WTC11 (cell line): Measurements from ENCODE around the gene MGAM2. TPM values are rescaled to one million over a fixed set of nuclear protein-coding genes. Genes with fewer than 3 reads are reported as not detected.

Experiments
- ATAC-seq: fragments of 200-7000 bp; cut with Tn5 transposase; 2 replicates; pipeline ENCODE4 v1.10.0; 2021; ENCODE audit warnings: mild to moderate bottlenecking, moderate library complexity
- CTCF ChIA-PET: fragments of 300-600 bp; sonication (Branson Sonifier 250); formaldehyde crosslinking; loops from one replicate; lab custom pipeline; 2021; ENCODE audit warnings: antibody characterized with exemption; lab: Charles Lee
- POLR2A ChIA-PET: fragments of 350-600 bp; sonication (Branson Sonifier 250); formaldehyde crosslinking; loops from one replicate; lab custom pipeline; 2021; ENCODE audit warnings: antibody characterized with exemption; lab: Charles Lee
- DNase-seq: peaks from one replicate; pipeline ENCODE4 v3.0.0; 2021; ENCODE audit warnings: low spot score
- H3K27ac Mint-ChIP-seq: 2 replicates; pipeline ENCODE4 v1.8.0; 2021; ENCODE audit warnings: mixed read lengths
- H3K27me3 Mint-ChIP-seq: 2 replicates; pipeline ENCODE4 v1.8.0; 2021; ENCODE audit warnings: low read depth, mild to moderate bottlenecking, moderate library complexity, mixed read lengths
- H3K36me3 Mint-ChIP-seq: 2 replicates; pipeline ENCODE4 v1.8.0; 2021; ENCODE audit warnings: mixed read lengths
- H3K4me1 Mint-ChIP-seq: 2 replicates; pipeline ENCODE4 v1.8.0; 2022; ENCODE audit warnings: mixed read lengths
- H3K4me3 Mint-ChIP-seq: 2 replicates; pipeline ENCODE4 v1.8.0; 2021; ENCODE audit warnings: mild to moderate bottlenecking, moderate library complexity, mixed read lengths
- H3K9me3 Mint-ChIP-seq: 2 replicates; pipeline ENCODE4 v1.8.0; 2021; ENCODE audit warnings: mixed read lengths
- CBFB ChIP-seq: sonication (generic); formaldehyde crosslinking; IDR thresholded peaks from 2 replicates; pipeline ENCODE4 v1.8.1; 2022; ENCODE audit warnings: mild to moderate bottlenecking, low read depth, missing genetic modification reagents
- CREB1 ChIP-seq: sonication (generic); formaldehyde crosslinking; IDR thresholded peaks from 2 replicates; pipeline ENCODE4 v1.8.0; 2023; ENCODE audit warnings: mild to moderate bottlenecking, missing genetic modification reagents
- CREM ChIP-seq: sonication (generic); formaldehyde crosslinking; IDR thresholded peaks from 2 replicates; pipeline ENCODE4 v1.8.1; 2022; ENCODE audit warnings: mild to moderate bottlenecking, missing genetic modification reagents, moderate library complexity
- GTF2I ChIP-seq: fragments of 250-450 bp; sonication (Bioruptor Pico); conservative IDR thresholded peaks from 2 replicates; pipeline ENCODE4 v1.4.0; 2021; ENCODE audit warnings: mild to moderate bottlenecking
- JUN ChIP-seq: sonication (generic); formaldehyde crosslinking; IDR thresholded peaks from 2 replicates; pipeline ENCODE4 v1.8.0; 2023; ENCODE audit warnings: mild to moderate bottlenecking, missing genetic modification reagents
- KAT7 ChIP-seq: sonication (generic); formaldehyde crosslinking; IDR thresholded peaks from 2 replicates; pipeline ENCODE4 v1.8.1; 2023; ENCODE audit warnings: missing genetic modification reagents, mild to moderate bottlenecking, borderline replicate concordance
- NR1H2 ChIP-seq: sonication (generic); formaldehyde crosslinking; IDR thresholded peaks from 2 replicates; pipeline ENCODE4 v1.9.0; 2021; ENCODE audit warnings: mild to moderate bottlenecking, moderate library complexity, missing genetic modification reagents
- NR3C1 ChIP-seq: sonication (generic); formaldehyde crosslinking; conservative IDR thresholded peaks from 2 replicates; pipeline ENCODE4 v1.8.1; 2023; ENCODE audit warnings: low read depth, mild to moderate bottlenecking, missing genetic modification reagents
- RORB ChIP-seq: fragments of 250-450 bp; sonication (Bioruptor Pico); IDR thresholded peaks from 2 replicates; pipeline ENCODE4 v1.9.0; 2021; ENCODE audit warnings: mild to moderate bottlenecking
- SMAD3 ChIP-seq: sonication (generic); formaldehyde crosslinking; IDR thresholded peaks from 2 replicates; pipeline ENCODE4 v1.8.0; 2022; ENCODE audit warnings: missing genetic modification reagents, mild to moderate bottlenecking, borderline replicate concordance
- SMAD4 ChIP-seq: sonication (generic); formaldehyde crosslinking; IDR thresholded peaks from 2 replicates; pipeline ENCODE4 v1.8.0; 2022; ENCODE audit warnings: mild to moderate bottlenecking, missing genetic modification reagents
- TEAD4 ChIP-seq: sonication (generic); formaldehyde crosslinking; IDR thresholded peaks from 2 replicates; pipeline ENCODE4 v1.8.0; 2022; ENCODE audit warnings: mild to moderate bottlenecking, missing genetic modification reagents
- ZNF219 ChIP-seq: sonication (generic); formaldehyde crosslinking; IDR thresholded peaks from 2 replicates; pipeline ENCODE4 v1.8.0; 2023; ENCODE audit warnings: missing genetic modification reagents, mild to moderate bottlenecking, borderline replicate concordance
- ZNF396 ChIP-seq: fragments of 250-450 bp; sonication (Bioruptor Pico); IDR thresholded peaks from 2 replicates; pipeline ENCODE4 v1.8.0; 2021; ENCODE audit warnings: mild to moderate bottlenecking, moderate library complexity, borderline replicate concordance
- total RNA-seq: library from RNA; stranded (reverse); gene quantifications from 3 replicates; pipeline ENCODE4 v1.2.3, GENCODE V29; 2021
- TF ChIP-seq, protein P1 (sequence below): fragments of 250-450 bp; sonication (Bioruptor Pico); conservative IDR thresholded peaks from 2 replicates; pipeline ENCODE4 v1.9.0; 2021; ENCODE audit warnings: mild to moderate bottlenecking
- TF ChIP-seq, protein P2 (sequence below): sonication (generic); formaldehyde crosslinking; IDR thresholded peaks from 2 replicates; pipeline ENCODE4 v1.8.1; 2023; ENCODE audit warnings: mild to moderate bottlenecking, missing genetic modification reagents, moderate library complexity
- TF ChIP-seq, protein P3 (sequence below): sonication (generic); formaldehyde crosslinking; IDR thresholded peaks from 2 replicates; pipeline ENCODE4 v1.8.0; 2022; ENCODE audit warnings: mild to moderate bottlenecking, missing genetic modification reagents
- TF ChIP-seq, protein P4 (sequence below): sonication (generic); formaldehyde crosslinking; IDR thresholded peaks from 2 replicates; pipeline ENCODE4 v1.8.1; 2022; ENCODE audit warnings: mild to moderate bottlenecking, moderate library complexity, missing genetic modification reagents
- TF ChIP-seq, protein P5 (sequence below): sonication (generic); formaldehyde crosslinking; IDR thresholded peaks from 2 replicates; pipeline ENCODE4 v1.8.0; 2023; ENCODE audit warnings: missing genetic modification reagents, mild to moderate bottlenecking, borderline replicate concordance
- TF ChIP-seq, protein P6 (sequence below): sonication (generic); formaldehyde crosslinking; IDR thresholded peaks from 2 replicates; pipeline ENCODE4 v1.8.0; 2022; ENCODE audit warnings: mild to moderate bottlenecking, missing genetic modification reagents
- TF ChIP-seq, protein P7 (sequence below): sonication (generic); formaldehyde crosslinking; IDR thresholded peaks from 2 replicates; pipeline ENCODE4 v1.8.1; 2023; ENCODE audit warnings: mild to moderate bottlenecking, missing genetic modification reagents
- TF ChIP-seq, protein P8 (sequence below): fragments of 250-450 bp; sonication (Bioruptor Pico); IDR thresholded peaks from 2 replicates; pipeline ENCODE4 v1.9.0; 2021; ENCODE audit warnings: mild to moderate bottlenecking
- TF ChIP-seq, protein P9 (sequence below): sonication (generic); formaldehyde crosslinking; IDR thresholded peaks from 2 replicates; pipeline ENCODE4 v1.8.0; 2022; ENCODE audit warnings: mild to moderate bottlenecking, missing genetic modification reagents

Gene MGAM2
- total RNA-seq, 1 experiment from 2014 or later, result not detected

DNA sequence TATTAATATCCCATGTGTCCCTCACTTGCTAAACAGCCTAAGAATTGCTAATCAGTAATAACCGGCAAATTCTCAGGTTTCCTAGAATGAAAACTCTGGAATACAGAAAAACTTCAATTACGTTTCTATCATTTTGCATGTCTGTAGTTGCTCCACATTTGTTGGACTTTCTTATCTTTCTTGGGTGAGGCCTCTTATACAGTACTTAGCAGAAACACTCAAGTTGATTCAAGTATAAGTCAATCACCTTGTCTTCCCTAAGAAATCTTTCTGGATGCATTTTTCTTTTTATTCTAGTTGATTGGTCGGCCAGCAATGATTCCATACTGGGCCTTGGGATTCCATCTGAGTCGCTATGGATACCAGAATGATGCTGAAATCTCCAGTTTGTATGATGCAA is 61.4 kb downstream of the MGAM2 start:
- ChIA-PET CTCF (no interaction called here), POLR2A (no interaction called here)
- no peak for TF ChIP-seq NR3C1
- no peak for TF ChIP-seq RORB (CRISPR knock-in tag)
- TF ChIP-seq, protein P1, sequence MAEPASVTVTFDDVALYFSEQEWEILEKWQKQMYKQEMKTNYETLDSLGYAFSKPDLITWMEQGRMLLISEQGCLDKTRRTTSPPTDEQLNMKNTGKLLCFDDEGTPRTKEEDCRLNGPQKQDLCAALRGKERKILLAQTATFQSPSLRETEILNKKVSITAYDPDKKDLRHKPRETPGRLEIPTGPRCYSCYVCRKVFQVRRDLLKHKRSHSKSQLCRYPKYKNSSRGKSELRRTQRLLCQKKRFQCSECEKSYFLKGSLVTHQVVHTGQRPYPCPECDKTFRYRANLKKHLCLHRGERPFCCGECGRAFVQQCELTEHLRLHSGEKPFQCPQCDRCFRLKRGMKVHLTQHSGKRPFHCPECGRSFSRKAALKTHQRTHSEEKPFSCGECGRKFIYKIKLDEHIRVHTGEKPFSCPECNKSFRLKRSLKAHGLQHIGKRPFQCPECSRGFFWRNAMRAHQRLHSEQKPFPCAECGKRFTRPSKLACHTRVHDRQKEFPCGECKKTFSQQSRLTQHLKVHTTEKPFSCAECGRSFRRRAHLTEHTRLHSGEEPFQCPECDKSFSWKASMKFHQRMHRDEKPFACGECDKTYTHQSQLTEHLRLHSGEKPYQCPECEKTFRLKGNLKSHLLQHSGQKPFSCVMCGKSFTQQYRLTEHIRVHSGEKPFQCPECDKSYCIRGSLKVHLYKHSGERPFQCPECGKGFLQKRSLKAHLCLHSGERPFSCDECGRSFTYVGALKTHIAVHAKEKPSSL (CRISPR knock-in tag), result no peak
- no peak for TF ChIP-seq CREM (CRISPR knock-in tag)
- TF ChIP-seq, protein P2, sequence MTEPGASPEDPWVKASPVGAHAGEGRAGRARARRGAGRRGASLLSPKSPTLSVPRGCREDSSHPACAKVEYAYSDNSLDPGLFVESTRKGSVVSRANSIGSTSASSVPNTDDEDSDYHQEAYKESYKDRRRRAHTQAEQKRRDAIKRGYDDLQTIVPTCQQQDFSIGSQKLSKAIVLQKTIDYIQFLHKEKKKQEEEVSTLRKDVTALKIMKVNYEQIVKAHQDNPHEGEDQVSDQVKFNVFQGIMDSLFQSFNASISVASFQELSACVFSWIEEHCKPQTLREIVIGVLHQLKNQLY (CRISPR knock-in tag), result no peak
- TF ChIP-seq, protein P3, sequence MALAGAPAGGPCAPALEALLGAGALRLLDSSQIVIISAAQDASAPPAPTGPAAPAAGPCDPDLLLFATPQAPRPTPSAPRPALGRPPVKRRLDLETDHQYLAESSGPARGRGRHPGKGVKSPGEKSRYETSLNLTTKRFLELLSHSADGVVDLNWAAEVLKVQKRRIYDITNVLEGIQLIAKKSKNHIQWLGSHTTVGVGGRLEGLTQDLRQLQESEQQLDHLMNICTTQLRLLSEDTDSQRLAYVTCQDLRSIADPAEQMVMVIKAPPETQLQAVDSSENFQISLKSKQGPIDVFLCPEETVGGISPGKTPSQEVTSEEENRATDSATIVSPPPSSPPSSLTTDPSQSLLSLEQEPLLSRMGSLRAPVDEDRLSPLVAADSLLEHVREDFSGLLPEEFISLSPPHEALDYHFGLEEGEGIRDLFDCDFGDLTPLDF (CRISPR knock-in tag), result no peak
- no peak for TF ChIP-seq SMAD3 (CRISPR knock-in tag)
- no peak for TF ChIP-seq JUN (CRISPR knock-in tag)
- TF ChIP-seq, protein P4, sequence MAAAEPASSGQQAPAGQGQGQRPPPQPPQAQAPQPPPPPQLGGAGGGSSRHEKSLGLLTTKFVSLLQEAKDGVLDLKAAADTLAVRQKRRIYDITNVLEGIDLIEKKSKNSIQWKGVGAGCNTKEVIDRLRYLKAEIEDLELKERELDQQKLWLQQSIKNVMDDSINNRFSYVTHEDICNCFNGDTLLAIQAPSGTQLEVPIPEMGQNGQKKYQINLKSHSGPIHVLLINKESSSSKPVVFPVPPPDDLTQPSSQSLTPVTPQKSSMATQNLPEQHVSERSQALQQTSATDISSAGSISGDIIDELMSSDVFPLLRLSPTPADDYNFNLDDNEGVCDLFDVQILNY, result no peak
- no peak for TF ChIP-seq NR1H2 (CRISPR knock-in tag)
- TF ChIP-seq, protein P5, sequence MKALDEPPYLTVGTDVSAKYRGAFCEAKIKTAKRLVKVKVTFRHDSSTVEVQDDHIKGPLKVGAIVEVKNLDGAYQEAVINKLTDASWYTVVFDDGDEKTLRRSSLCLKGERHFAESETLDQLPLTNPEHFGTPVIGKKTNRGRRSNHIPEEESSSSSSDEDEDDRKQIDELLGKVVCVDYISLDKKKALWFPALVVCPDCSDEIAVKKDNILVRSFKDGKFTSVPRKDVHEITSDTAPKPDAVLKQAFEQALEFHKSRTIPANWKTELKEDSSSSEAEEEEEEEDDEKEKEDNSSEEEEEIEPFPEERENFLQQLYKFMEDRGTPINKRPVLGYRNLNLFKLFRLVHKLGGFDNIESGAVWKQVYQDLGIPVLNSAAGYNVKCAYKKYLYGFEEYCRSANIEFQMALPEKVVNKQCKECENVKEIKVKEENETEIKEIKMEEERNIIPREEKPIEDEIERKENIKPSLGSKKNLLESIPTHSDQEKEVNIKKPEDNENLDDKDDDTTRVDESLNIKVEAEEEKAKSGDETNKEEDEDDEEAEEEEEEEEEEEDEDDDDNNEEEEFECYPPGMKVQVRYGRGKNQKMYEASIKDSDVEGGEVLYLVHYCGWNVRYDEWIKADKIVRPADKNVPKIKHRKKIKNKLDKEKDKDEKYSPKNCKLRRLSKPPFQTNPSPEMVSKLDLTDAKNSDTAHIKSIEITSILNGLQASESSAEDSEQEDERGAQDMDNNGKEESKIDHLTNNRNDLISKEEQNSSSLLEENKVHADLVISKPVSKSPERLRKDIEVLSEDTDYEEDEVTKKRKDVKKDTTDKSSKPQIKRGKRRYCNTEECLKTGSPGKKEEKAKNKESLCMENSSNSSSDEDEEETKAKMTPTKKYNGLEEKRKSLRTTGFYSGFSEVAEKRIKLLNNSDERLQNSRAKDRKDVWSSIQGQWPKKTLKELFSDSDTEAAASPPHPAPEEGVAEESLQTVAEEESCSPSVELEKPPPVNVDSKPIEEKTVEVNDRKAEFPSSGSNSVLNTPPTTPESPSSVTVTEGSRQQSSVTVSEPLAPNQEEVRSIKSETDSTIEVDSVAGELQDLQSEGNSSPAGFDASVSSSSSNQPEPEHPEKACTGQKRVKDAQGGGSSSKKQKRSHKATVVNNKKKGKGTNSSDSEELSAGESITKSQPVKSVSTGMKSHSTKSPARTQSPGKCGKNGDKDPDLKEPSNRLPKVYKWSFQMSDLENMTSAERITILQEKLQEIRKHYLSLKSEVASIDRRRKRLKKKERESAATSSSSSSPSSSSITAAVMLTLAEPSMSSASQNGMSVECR, result no peak
- no peak for TF ChIP-seq CREB1 (CRISPR knock-in tag)
- no peak for TF ChIP-seq TEAD4 (CRISPR knock-in tag)
- no peak for TF ChIP-seq GTF2I (CRISPR knock-in tag)
- no peak for TF ChIP-seq ZNF219 (CRISPR knock-in tag)
- no peaks in the 10 kb centered on the region for H3K36me3 Mint-ChIP-seq
- H3K4me1 Mint-ChIP-seq, result no peaks in the 10 kb centered on the region
- H3K4me3 Mint-ChIP-seq, result no peak overlapping the region
- no peak for ATAC-seq
- H3K27me3 Mint-ChIP-seq, result no peaks in the 10 kb centered on the region
- no peak overlapping the region for H3K27ac Mint-ChIP-seq
- DNase-seq, result no peak
- peaks cover 14% of the 10 kb centered on the region for H3K9me3 Mint-ChIP-seq

DNA sequence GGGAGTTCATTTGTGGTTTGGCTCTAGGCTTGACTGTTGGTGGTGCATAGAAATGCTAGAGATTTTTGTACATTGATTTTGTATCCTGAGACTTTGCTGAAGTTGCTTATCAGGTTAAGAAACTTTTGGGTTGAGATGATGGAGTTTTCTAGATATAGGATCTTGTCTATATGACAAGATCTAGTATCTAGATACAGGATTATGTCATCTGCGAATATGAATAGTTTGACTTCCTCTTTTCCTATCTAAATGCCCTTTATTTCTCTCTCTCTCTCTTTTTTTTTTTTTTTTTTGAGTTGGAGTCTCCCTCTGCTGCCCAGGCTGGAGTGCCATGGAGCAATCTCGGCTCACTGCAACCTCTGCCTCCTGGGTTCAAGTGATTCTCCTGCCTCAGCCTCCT is 62.9 kb downstream of the MGAM2 start:
- Mint-ChIP-seq H3K27ac (no peak overlapping the region), H3K9me3 (peaks cover 14% of the 10 kb centered on the region), H3K4me3 (no peak overlapping the region), H3K4me1 (no peaks in the 10 kb centered on the region), H3K27me3 (no peaks in the 10 kb centered on the region), H3K36me3 (no peaks in the 10 kb centered on the region)
- POLR2A ChIA-PET, result no interaction called here
- CTCF ChIA-PET, result no interaction called here
- ATAC-seq, result no peak
- no peak for DNase-seq
- TF ChIP-seq SMAD4 (CRISPR knock-in tag), result no peak
- no peak for TF ChIP-seq NR3C1
- no peak for TF ChIP-seq CBFB (CRISPR knock-in tag)
- no peak for TF ChIP-seq GTF2I (CRISPR knock-in tag)
- no peak for TF ChIP-seq KAT7
- TF ChIP-seq, protein P6, sequence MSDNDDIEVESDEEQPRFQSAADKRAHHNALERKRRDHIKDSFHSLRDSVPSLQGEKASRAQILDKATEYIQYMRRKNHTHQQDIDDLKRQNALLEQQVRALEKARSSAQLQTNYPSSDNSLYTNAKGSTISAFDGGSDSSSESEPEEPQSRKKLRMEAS (CRISPR knock-in tag), result no peak
- TF ChIP-seq, protein P2 (CRISPR knock-in tag), result no peak
- TF ChIP-seq, protein P7, sequence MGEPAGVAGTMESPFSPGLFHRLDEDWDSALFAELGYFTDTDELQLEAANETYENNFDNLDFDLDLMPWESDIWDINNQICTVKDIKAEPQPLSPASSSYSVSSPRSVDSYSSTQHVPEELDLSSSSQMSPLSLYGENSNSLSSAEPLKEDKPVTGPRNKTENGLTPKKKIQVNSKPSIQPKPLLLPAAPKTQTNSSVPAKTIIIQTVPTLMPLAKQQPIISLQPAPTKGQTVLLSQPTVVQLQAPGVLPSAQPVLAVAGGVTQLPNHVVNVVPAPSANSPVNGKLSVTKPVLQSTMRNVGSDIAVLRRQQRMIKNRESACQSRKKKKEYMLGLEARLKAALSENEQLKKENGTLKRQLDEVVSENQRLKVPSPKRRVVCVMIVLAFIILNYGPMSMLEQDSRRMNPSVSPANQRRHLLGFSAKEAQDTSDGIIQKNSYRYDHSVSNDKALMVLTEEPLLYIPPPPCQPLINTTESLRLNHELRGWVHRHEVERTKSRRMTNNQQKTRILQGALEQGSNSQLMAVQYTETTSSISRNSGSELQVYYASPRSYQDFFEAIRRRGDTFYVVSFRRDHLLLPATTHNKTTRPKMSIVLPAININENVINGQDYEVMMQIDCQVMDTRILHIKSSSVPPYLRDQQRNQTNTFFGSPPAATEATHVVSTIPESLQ (CRISPR knock-in tag), result no peak
- TF ChIP-seq, protein P8, sequence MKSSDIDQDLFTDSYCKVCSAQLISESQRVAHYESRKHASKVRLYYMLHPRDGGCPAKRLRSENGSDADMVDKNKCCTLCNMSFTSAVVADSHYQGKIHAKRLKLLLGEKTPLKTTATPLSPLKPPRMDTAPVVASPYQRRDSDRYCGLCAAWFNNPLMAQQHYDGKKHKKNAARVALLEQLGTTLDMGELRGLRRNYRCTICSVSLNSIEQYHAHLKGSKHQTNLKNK (CRISPR knock-in tag), result no peak
- TF ChIP-seq ZNF396 (CRISPR knock-in tag), result no peak
- TF ChIP-seq, protein P9, sequence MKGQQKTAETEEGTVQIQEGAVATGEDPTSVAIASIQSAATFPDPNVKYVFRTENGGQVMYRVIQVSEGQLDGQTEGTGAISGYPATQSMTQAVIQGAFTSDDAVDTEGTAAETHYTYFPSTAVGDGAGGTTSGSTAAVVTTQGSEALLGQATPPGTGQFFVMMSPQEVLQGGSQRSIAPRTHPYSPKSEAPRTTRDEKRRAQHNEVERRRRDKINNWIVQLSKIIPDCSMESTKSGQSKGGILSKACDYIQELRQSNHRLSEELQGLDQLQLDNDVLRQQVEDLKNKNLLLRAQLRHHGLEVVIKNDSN (CRISPR knock-in tag), result no peak
